ENCODE data around the gene ERI3. TPM values are rescaled to one million over a fixed set of nuclear protein-coding genes. Genes with fewer than 3 reads are reported as not detected.

Gene ERI3
- total RNA-seq, 1 experiment from 2014 or later, result 74.7 TPM

- Mint-ChIP-seq H3K36me3 (no peaks in the 10 kb centered on the region), H3K9me3 (no peaks in the 10 kb centered on the region), H3K27me3 (ENCODE audit: low read depth) (no peaks in the 10 kb centered on the region), H3K4me3 (no peak overlapping the region), H3K27ac (no peak overlapping the region), H3K4me1 (no peaks in the 10 kb centered on the region)
- ChIA-PET POLR2A (no interaction called here), CTCF (interaction anchor here (1.0 to 3.5 kb wide), 6 partner anchors 12 to 298 kb away, joined by 3 to 16 read pairs (median 4); no protein-coding TSS in a partner anchor)
- TF ChIP-seq RELA (CRISPR knock-in tag; IDR thresholded peaks at IDR 0.05; ENCODE audit: borderline replicate concordance), result no peak
- no peak for TF ChIP-seq E2F1 (CRISPR knock-in tag; IDR thresholded peaks at IDR 0.05)
- no peak for TF ChIP-seq ESRRA (CRISPR knock-in tag; IDR thresholded peaks at IDR 0.05; ENCODE audit: borderline replicate concordance)
- no peak for TF ChIP-seq ZNF532 (CRISPR knock-in tag; IDR thresholded peaks at IDR 0.05; ENCODE audit: borderline replicate concordance)
- TF ChIP-seq USF2 (CRISPR knock-in tag; IDR thresholded peaks at IDR 0.05), result no peak
- TF ChIP-seq JUN (CRISPR knock-in tag; IDR thresholded peaks at IDR 0.05), result no peak
- no peak for TF ChIP-seq ZNF281 (CRISPR knock-in tag; IDR thresholded peaks at IDR 0.05)
- TF ChIP-seq, protein P1, sequence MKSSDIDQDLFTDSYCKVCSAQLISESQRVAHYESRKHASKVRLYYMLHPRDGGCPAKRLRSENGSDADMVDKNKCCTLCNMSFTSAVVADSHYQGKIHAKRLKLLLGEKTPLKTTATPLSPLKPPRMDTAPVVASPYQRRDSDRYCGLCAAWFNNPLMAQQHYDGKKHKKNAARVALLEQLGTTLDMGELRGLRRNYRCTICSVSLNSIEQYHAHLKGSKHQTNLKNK (CRISPR knock-in tag; IDR thresholded peaks at IDR 0.05), result no peak
- no peak for TF ChIP-seq NFATC4 (CRISPR knock-in tag; IDR thresholded peaks at IDR 0.05)
- ATAC-seq (no peak), DNase-seq (ENCODE audit: low spot score) (no peak)
Observed at GRCh38 chr1:44273560-44274350, 81.3 kb downstream of the ERI3 start.

- ChIA-PET CTCF (interaction anchor here (1.0 to 1.4 kb wide), 4 partner anchors 12 to 299 kb away, joined by 3 to 5 read pairs (median 4); no protein-coding TSS in a partner anchor), POLR2A (no interaction called here)
- Mint-ChIP-seq H3K27ac (no peak overlapping the region), H3K4me3 (no peak overlapping the region), H3K36me3 (no peaks in the 10 kb centered on the region), H3K27me3 (ENCODE audit: low read depth) (no peaks in the 10 kb centered on the region), H3K4me1 (no peaks in the 10 kb centered on the region), H3K9me3 (no peaks in the 10 kb centered on the region)
- no peak for ATAC-seq
- no peak for DNase-seq (ENCODE audit: low spot score)
- no peak for TF ChIP-seq NR1H2 (CRISPR knock-in tag; IDR thresholded peaks at IDR 0.05)
- TF ChIP-seq ZNF396 (CRISPR knock-in tag; IDR thresholded peaks at IDR 0.05; ENCODE audit: borderline replicate concordance), result no peak
- TF ChIP-seq HMGXB4 (CRISPR knock-in tag; IDR thresholded peaks at IDR 0.05), result no peak
Observed at GRCh38 chr1:44272992-44273391, 82.1 kb downstream of the ERI3 start.

Data from WTC11 (cell line).